Right lobe of liver (tissue), 6 donors: ENCODE results near the gene MROH2A. TPM values are rescaled to one million over a fixed set of nuclear protein-coding genes. Genes with fewer than 3 reads are reported as not detected.

Source experiments
- ATAC-seq, 4 donors: fragments of 200-7000 bp; cut with Tn5 transposase; one replicate each; pipeline ENCODE4 v1.9.1; 2020; ENCODE audit warnings: mild to moderate bottlenecking in 4 of 4, moderate library complexity in 4 of 4
- DNase-seq, 3 donors: peaks; one replicate each; pipeline ENCODE4 v3.0.0-alpha.2; 2020
- H3K27ac ChIP-seq, 3 donors: fragments of 200-600 bp; one replicate each; pipeline ENCODE4 v1.8.0; 2022
- H3K27me3 ChIP-seq, 2 donors: fragments of 200-600 bp; one replicate each; pipeline ENCODE4 v1.8.0; 2022
- H3K36me3 ChIP-seq, 4 donors: fragments of 200-600 bp; sonication (generic) in 1 of 4; one replicate each; pipeline versions ENCODE4 v1.5.1 to v1.8.0; 2017 to 2022; ENCODE audit warnings: control low read depth in 1 of 4
- H3K4me1 ChIP-seq, 4 donors: fragments of 200-600 bp; sonication (generic) in 1 of 4; one replicate each; pipeline versions ENCODE4 v1.5.1 to v1.8.0; 2017 to 2022; ENCODE audit warnings: control low read depth in 1 of 4
- H3K4me3 ChIP-seq, 3 donors: fragments of 200-600 bp; one replicate each; pipeline ENCODE4 v1.8.0; 2022
- H3K9me3 ChIP-seq, 4 donors: fragments of 200-600 bp; sonication (generic) in 1 of 4; one replicate each; pipeline versions ENCODE4 v1.5.1 to v1.8.0; 2017 to 2022; ENCODE audit warnings: control low read depth in 1 of 4
- POLR2A ChIP-seq: fragments of 450-650 bp; IDR thresholded peaks from one replicate; pipeline ENCODE4 v1.6.1; 2017; ENCODE audit warnings: antibody characterized with exemption, mild to moderate bottlenecking
- WGBS: methylation state at CpG from one replicate; pipeline ENCODE4 v1.1.6; 2018; ENCODE audit warnings: low coverage, low lambda C conversion rate; ENCODE audit not compliant: insufficient coverage; ENCODE audit errors: missing lambda C conversion rate; 5-methylcytosine and 5-hydroxymethylcytosine counted together
- intact Hi-C, 2 donors: fragments of 100-400 bp; cut with DNase I; formaldehyde crosslinking; loops; one replicate each; pipeline versions ENCODE4 v1.11.2 to v1.14.1; 2022
- total RNA-seq, 6 experiments: library from RNA; depleted of rRNA in 2 of 6; stranded (reverse); fragments of >200 nt in 2 of 6; fragmentation: NEBNext Ultra II Directional in 3 of 6; extraction: Animal tissue kit (Norgen Biotek cat#: 25700) in 3 of 6; gene quantifications; one replicate each; pipeline versions ENCODE4 v1.1.0 to v1.2.4, GENCODE V29; 2016 to 2023
- TF ChIP-seq, protein P1 (sequence below), 4 donors: fragments of 200-600 bp in 3 of 4; fragments of 450-650 bp in 1 of 4; IDR thresholded peaks; one replicate each; pipeline versions ENCODE4 v1.5.1 to v1.8.0; 2016 to 2022; ENCODE audit warnings: antibody characterized with exemption in 4 of 4, mild to moderate bottlenecking in 2 of 4
- donor health status: DM: no; HTN: yes; CAD: no.
- donor health status: DM: no; HTN: no; CAD: no.
- donor health status: DM: no; HTN: no; CAD: no.
- donor health status: DM: no; HTN: yes; CAD: no.
- donor health status: DM: no; HTN: yes; CAD: no.

MROH2A gene
- total RNA-seq, 6 experiments from 2014 or later: 0.49 to 7.6 (median 2.0) TPM

DNA sequence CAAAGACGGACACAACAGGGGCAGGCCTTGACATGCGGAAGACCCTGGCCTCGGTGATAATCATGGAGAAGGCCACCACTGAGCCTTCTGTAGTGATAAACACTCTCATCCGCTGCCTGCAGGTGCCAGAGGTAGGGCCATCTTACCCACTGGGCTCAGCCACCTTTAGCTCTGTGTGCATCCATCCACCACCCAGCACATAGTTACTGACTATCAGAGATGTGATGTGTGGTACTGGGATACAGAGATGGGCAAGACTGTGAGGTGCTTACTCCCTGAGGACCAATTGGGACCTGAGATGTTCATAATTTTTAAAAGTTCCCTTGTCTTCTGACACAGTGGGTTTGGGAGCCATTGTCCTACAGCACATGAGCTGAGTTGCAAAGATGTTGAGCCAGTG, 1.6 kb downstream of the MROH2A start:
- Histone ChIP-seq H3K4me3 (no peak overlapping the region), H3K27me3 (no peaks in the 10 kb centered on the region), H3K36me3 (no peaks in the 10 kb centered on the region), H3K9me3 (no peaks in the 10 kb centered on the region), H3K4me1 (no peaks in the 10 kb centered on the region), H3K27ac (no peak overlapping the region)
- DNase-seq: no peak
- intact Hi-C loops: no loop called here
- WGBS: 85% methylated on average over 4 of the region's 4 CpGs
- TF ChIP-seq POLR2A: no peak
- TF ChIP-seq, protein P1, sequence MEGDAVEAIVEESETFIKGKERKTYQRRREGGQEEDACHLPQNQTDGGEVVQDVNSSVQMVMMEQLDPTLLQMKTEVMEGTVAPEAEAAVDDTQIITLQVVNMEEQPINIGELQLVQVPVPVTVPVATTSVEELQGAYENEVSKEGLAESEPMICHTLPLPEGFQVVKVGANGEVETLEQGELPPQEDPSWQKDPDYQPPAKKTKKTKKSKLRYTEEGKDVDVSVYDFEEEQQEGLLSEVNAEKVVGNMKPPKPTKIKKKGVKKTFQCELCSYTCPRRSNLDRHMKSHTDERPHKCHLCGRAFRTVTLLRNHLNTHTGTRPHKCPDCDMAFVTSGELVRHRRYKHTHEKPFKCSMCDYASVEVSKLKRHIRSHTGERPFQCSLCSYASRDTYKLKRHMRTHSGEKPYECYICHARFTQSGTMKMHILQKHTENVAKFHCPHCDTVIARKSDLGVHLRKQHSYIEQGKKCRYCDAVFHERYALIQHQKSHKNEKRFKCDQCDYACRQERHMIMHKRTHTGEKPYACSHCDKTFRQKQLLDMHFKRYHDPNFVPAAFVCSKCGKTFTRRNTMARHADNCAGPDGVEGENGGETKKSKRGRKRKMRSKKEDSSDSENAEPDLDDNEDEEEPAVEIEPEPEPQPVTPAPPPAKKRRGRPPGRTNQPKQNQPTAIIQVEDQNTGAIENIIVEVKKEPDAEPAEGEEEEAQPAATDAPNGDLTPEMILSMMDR (IDR thresholded peaks at IDR 0.05): no peak
- no peak for ATAC-seq

DNA sequence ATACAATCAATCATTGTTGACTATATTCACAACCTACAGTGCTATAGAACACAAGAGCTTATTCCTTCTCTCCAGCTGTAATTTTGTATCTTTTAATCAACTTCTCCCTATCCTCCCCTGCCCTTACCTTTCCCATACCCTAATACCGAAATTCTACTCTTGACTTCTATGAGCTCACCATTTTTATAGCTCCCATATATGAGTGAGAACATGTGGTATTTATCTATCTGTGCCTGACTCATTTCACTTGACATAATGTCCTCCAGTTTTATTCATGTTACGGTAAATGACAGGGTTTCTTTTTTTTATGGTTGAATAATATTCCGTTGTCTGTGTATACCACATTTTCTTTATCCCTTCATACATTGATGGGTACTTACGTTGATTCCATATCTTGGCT, 2.6 kb downstream of the MROH2A start:
- no peak for DNase-seq
- Histone ChIP-seq H3K27me3 (no peaks in the 10 kb centered on the region), H3K9me3 (no peaks in the 10 kb centered on the region), H3K4me3 (no peak overlapping the region), H3K36me3 (no peaks in the 10 kb centered on the region), H3K27ac (no peak overlapping the region), H3K4me1 (no peaks in the 10 kb centered on the region)
- TF ChIP-seq POLR2A: no peak
- TF ChIP-seq, protein P1 (IDR thresholded peaks at IDR 0.05): no peak
- ATAC-seq: no peak
- intact Hi-C loops: no loop called here
- WGBS: 83% methylated on average over 4 of the region's 4 CpGs

DNA sequence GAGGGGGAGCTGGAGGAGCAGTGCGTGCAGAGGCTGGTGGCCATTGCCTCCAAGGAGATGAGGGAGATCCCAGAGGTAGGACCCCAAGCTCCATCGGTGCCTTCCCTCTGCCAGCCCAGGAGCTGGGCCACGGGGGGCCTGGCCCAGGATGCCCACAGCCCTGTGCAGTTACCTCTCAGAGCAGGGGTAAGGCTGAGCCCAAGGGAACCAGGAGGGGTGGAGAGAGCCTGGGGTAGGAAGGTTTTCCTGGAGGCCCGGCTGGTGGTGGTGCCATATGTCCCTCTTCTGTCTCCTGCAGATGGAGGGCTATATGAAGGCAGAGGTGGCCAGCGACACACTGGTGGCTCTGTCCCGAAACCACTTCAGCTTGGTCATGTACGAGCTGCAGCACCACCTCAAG, 11.4 kb downstream of the MROH2A start:
- no peaks in the 10 kb centered on the region for H3K9me3 ChIP-seq
- DNase-seq (no peak), ATAC-seq (peak in 1 of 4 donors; percentile 15)
- intact Hi-C loops: no loop called here
- no peaks in the 10 kb centered on the region for H3K27me3 ChIP-seq
- WGBS: no CpG with 5 or more reads among the region's 7 CpGs
- no peaks in the 10 kb centered on the region for H3K36me3 ChIP-seq
- H3K4me1 ChIP-seq: no peaks in the 10 kb centered on the region
- H3K4me3 ChIP-seq: no peak overlapping the region
- no peak for TF ChIP-seq POLR2A
- TF ChIP-seq, protein P1 (IDR thresholded peaks at IDR 0.05): no peak
- no peak overlapping the region for H3K27ac ChIP-seq

DNA sequence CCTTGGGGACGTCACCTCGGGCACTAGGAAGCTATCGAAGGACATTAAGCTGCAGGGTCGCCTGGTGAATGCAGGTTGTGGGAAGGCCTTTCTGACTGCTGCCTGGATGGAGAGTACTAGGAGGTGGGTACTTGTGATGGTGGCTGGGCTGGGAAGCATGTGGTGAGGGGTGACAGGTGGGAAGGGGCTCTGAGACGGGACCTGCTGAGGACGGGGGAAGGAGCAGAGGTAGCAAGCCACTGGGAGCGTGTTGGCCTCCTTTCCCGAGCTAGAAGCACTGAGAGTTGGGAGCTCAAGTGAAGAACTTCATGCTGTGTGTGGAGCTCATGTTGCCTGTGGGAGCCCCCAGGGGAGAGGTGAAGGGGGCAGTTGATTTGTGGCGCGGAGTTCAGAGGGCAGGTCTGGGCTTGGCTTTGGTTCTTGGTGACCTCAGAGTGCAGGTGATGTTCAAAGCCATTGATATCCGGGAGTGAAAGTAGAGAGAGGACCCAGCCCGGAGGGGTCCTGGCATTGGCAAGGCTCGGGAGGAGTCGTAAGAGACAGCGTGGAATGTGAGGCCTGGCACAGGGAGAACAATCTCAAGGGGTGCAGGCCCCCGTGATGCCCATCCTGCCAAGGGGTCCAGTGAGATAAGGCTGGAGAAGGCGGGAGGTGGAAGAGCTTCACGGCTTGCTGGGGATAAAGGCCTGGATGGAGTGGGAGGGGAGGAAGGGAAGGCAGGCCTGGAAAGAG, 13.2 kb downstream of the MROH2A start:
- no peak overlapping the region for H3K27ac ChIP-seq
- no peak overlapping the region for H3K4me3 ChIP-seq
- intact Hi-C loops: no loop called here
- H3K4me1 ChIP-seq: no peaks in the 10 kb centered on the region
- TF ChIP-seq POLR2A: no peak
- TF ChIP-seq, protein P1 (IDR thresholded peaks at IDR 0.05): no peak
- no peaks in the 10 kb centered on the region for H3K9me3 ChIP-seq
- no peak for DNase-seq
- H3K27me3 ChIP-seq: no peaks in the 10 kb centered on the region
- H3K36me3 ChIP-seq: no peaks in the 10 kb centered on the region
- ATAC-seq: no peak
- WGBS: 82% methylated on average over 16 of the region's 18 CpGs
